GM12878 (cell line): ENCODE data around the gene DLEC1. TPM values are rescaled to one million over a fixed set of nuclear protein-coding genes. Genes with fewer than 3 reads are reported as not detected.
A peak's percentile ranks its signal among the peaks of the same experiment; 100 is the strongest.

Experiments
- ATF2 ChIP-seq: IDR thresholded peaks from 2 replicates; pipeline ENCODE4 v1.6.1; 2012; ENCODE audit warnings: low read length, inconsistent platforms
- CHD4 ChIP-seq: fragments of 200-600 bp; sonication (generic); IDR thresholded peaks from 2 replicates; pipeline ENCODE4 v1.6.1; 2016; ENCODE audit warnings: mild to moderate bottlenecking
- CUX1 ChIP-seq: IDR thresholded peaks from 2 replicates; pipeline ENCODE4 v1.6.1; 2012; ENCODE audit warnings: improper control_type of control experiment, low read depth, low read length; ENCODE audit not compliant: insufficient replicate concordance
- IKZF2 ChIP-seq, 2 experiments: fragments of 450-650 bp; IDR thresholded peaks; 2 replicates each; pipeline ENCODE4 v1.6.1; 2017; ENCODE audit warnings: mild to moderate bottlenecking in 2 of 2, moderate library complexity in 2 of 2
- MEF2A ChIP-seq: IDR thresholded peaks from 2 replicates; pipeline ENCODE4 v1.6.1; 2011; ENCODE audit warnings: low read depth, mild to moderate bottlenecking, low read length, moderate library complexity; ENCODE audit not compliant: insufficient read depth
- MYC ChIP-seq: IDR thresholded peaks from 2 replicates; pipeline ENCODE4 v1.6.1; 2011; ENCODE audit warnings: mild to moderate bottlenecking, low read length, moderate library complexity, inconsistent platforms; ENCODE audit not compliant: insufficient read depth, insufficient replicate concordance, insufficient read length, severe bottlenecking
- NR2C2 ChIP-seq: IDR thresholded peaks from 2 replicates; pipeline ENCODE4 v1.6.1; 2011; ENCODE audit warnings: borderline replicate concordance, low read depth; ENCODE audit not compliant: control insufficient read depth, insufficient read length
- PRDM15 ChIP-seq: fragments of 450-650 bp; formaldehyde crosslinking; IDR thresholded peaks from 2 replicates; pipeline ENCODE4 v1.4.0; 2020; ENCODE audit warnings: mild to moderate bottlenecking, moderate library complexity
- SIX5 ChIP-seq: IDR thresholded peaks from 2 replicates; pipeline ENCODE4 v1.6.1; 2011; ENCODE audit warnings: mild to moderate bottlenecking, low read depth, low read length, moderate library complexity; ENCODE audit not compliant: severe bottlenecking
- SPI1 ChIP-seq: IDR thresholded peaks from 2 replicates; pipeline ENCODE4 v1.6.1; 2011; ENCODE audit warnings: low read depth, mild to moderate bottlenecking, low read length, moderate library complexity, borderline replicate concordance; ENCODE audit not compliant: insufficient read depth
- TCF3 ChIP-seq: IDR thresholded peaks from 2 replicates; pipeline ENCODE4 v1.6.1; 2012; ENCODE audit warnings: low read depth, mild to moderate bottlenecking, low read length, borderline replicate concordance; ENCODE audit not compliant: insufficient read depth
- YBX1 ChIP-seq: fragments of 450-650 bp; IDR thresholded peaks from 2 replicates; pipeline ENCODE4 v1.6.1; 2016; ENCODE audit warnings: antibody characterized with exemption
- ZNF687 ChIP-seq: fragments of 450-650 bp; IDR thresholded peaks from 2 replicates; pipeline ENCODE4 v1.6.1; 2017; ENCODE audit warnings: mild to moderate bottlenecking, moderate library complexity
- polyA plus RNA-seq, 11 experiments: library from polyadenylated mRNA; depleted of rRNA in 4 of 11; unstranded in 6 of 11; stranded (reverse) in 5 of 11; fragments of >200 nt; fragmentation: Nextera tagmentation in 4 of 11; fragmentation: Illumina TruSeq in 1 of 11; extraction: Ambion mirVana in 4 of 11; extraction: Trizol in 1 of 11; gene quantifications; 1 replicate in 1 of 11; 2 replicates in 10 of 11; pipeline versions ENCODE4 v1.2.1 to v1.2.3, GENCODE V29; 2011 to 2016; ENCODE audit warnings: inconsistent platforms in 2 of 11, missing spikeins in 2 of 11, low read depth in 1 of 11
- total RNA-seq, 4 experiments: library from RNA; depleted of rRNA in 3 of 4; stranded (reverse); fragments of >200 nt in 3 of 4; fragmentation: Illumina TruSeq in 1 of 4; extraction: Trizol in 1 of 4; gene quantifications; 2 replicates each; pipeline versions ENCODE4 v1.2.1 to v1.2.3, GENCODE V29; 2013 to 2021

The DLEC1 gene
- total and polyA plus RNA-seq, 10 of the 15 experiments (the other 5 are each of a cell fraction or from before 2014, with no cell fraction given), result 0.03 to 0.29 (median 0.07) TPM; not detected in 3

- TF ChIP-seq PRDM15, result no peak
- TF ChIP-seq SIX5, result no peak
- TF ChIP-seq YBX1, result no peak
- 0 out of 2 replicates have a peak, but pooled peaks have one; percentile 15 for TF ChIP-seq ZNF687
- no peak for TF ChIP-seq CUX1
- TF ChIP-seq SPI1, result peak; percentile 24; the same call in 1 of the 2 replicates
- no peak for TF ChIP-seq CHD4
- TF ChIP-seq ATF2, result no peak
- TF ChIP-seq IKZF2 (IDR thresholded peaks at IDR 0.05), result no peak
- no peak for TF ChIP-seq NR2C2
- peak; percentile 32 for TF ChIP-seq MYC
- no peak for TF ChIP-seq MEF2A
- TF ChIP-seq TCF3, result no peak
Measured at GRCh38 chr3:38039101-38039898, at the start of gene DLEC1 (continued).
